B cell (primary cell): Measurements from ENCODE around the gene DMXL2. TPM values are rescaled to one million over a fixed set of nuclear protein-coding genes. Genes with fewer than 3 reads are reported as not detected.

Experiments
- ATAC-seq: fragments of 200-7000 bp; cut with Tn5 transposase; one replicate; pipeline ENCODE4 v1.10.0; 2021; ENCODE audit warnings: low read depth, mild to moderate bottlenecking, moderate number of reproducible peaks, moderate library complexity
- CTCF ChIA-PET: fragments of 350-600 bp; sonication (Branson Sonifier 250); formaldehyde crosslinking; loops from one replicate; lab custom pipeline; 2021; ENCODE audit warnings: antibody characterized with exemption, inconsistent platforms; lab: Charles Lee
- POLR2A ChIA-PET: fragments of 350-600 bp; sonication (Branson Sonifier 250); formaldehyde crosslinking; loops from one replicate; lab custom pipeline; 2021; ENCODE audit warnings: antibody characterized with exemption; lab: Charles Lee
- DNase-seq: peaks from one replicate; pipeline ENCODE4 v3.0.0; 2013
- H2AFZ ChIP-seq: 2 replicates; pipeline ENCODE4 v1.6.1; 2012; ENCODE audit warnings: mild to moderate bottlenecking, low read depth, low read length; ENCODE audit not compliant: insufficient read depth, poor library complexity, severe bottlenecking
- H3K27ac ChIP-seq, 2 donors: 1 replicate in 1 of 2; 2 replicates in 1 of 2; pipeline ENCODE4 v1.5.1; 2012 to 2013; ENCODE audit warnings: low read length in 2 of 2, mild to moderate bottlenecking in 2 of 2, moderate library complexity in 1 of 2
- H3K27me3 ChIP-seq, 4 experiments: fragments of 200-600 bp in 1 of 4; sonication (generic) in 1 of 4; replicated peaks in 1 of 4; 1 replicate in 2 of 4; 2 replicates in 2 of 4; pipeline versions ENCODE4 v1.6.1 to v1.7.0; 2013 to 2016; ENCODE audit warnings: low read length in 3 of 4, mild to moderate bottlenecking in 2 of 4, mixed read lengths in 1 of 4, moderate library complexity in 1 of 4; ENCODE audit not compliant: insufficient read depth in 4 of 4, control insufficient read depth in 3 of 4; ENCODE audit errors: control extremely low read depth in 1 of 4
- H3K36me3 ChIP-seq, 2 experiments: replicated peaks in 1 of 2; 1 replicate in 1 of 2; 2 replicates in 1 of 2; pipeline versions ENCODE4 v1.6.1 to v1.7.1; 2013; ENCODE audit warnings: low read length in 1 of 2; ENCODE audit not compliant: insufficient read depth in 2 of 2, control insufficient read depth in 1 of 2; ENCODE audit errors: control extremely low read depth in 1 of 2, extremely low read depth in 1 of 2
- H3K4me1 ChIP-seq, 2 donors: fragments of 200-600 bp in 1 of 2; sonication (generic) in 1 of 2; 1 replicate in 1 of 2; 2 replicates in 1 of 2; pipeline versions ENCODE4 v1.5.1 to v1.6.1; 2013 to 2017; ENCODE audit warnings: low read length in 2 of 2; ENCODE audit not compliant: control insufficient read depth in 2 of 2, insufficient read depth in 2 of 2
- H3K4me2 ChIP-seq: replicated peaks from 2 replicates; pipeline ENCODE3; 2012; ENCODE audit warnings: mild to moderate bottlenecking, low read depth, low read length; ENCODE audit not compliant: poor library complexity, severe bottlenecking
- H3K4me3 ChIP-seq, 5 experiments: fragments of 200-600 bp in 1 of 5; sonication (generic) in 1 of 5; 1 replicate in 3 of 5; 2 replicates in 2 of 5; pipeline versions ENCODE4 v1.5.1 to v1.7.0; 2011 to 2016; ENCODE audit warnings: low read length in 4 of 5, mild to moderate bottlenecking in 4 of 5, low read depth in 2 of 5, control low read depth in 1 of 5, moderate library complexity in 1 of 5; ENCODE audit not compliant: insufficient read depth in 1 of 5; ENCODE audit errors: control extremely low read depth in 1 of 5, extremely low read depth in 1 of 5
- H3K79me2 ChIP-seq: fragments of 200-600 bp; sonication (generic); one replicate; pipeline ENCODE4 v1.6.0; 2016; ENCODE audit warnings: low read length; ENCODE audit not compliant: control insufficient read depth, insufficient read depth
- H3K9ac ChIP-seq: fragments of 200-600 bp; sonication (generic); 2 replicates; pipeline ENCODE4 v1.6.1; 2017; ENCODE audit warnings: mild to moderate bottlenecking, low read length, moderate library complexity
- H3K9me3 ChIP-seq, 3 donors: one replicate each; pipeline versions ENCODE4 v1.6.1 to v1.7.1; 2013; ENCODE audit warnings: low read length in 2 of 3; ENCODE audit not compliant: control insufficient read depth in 2 of 3, insufficient read depth in 1 of 3; ENCODE audit errors: control extremely low read depth in 1 of 3
- H4K20me1 ChIP-seq: 2 replicates; pipeline ENCODE4 v1.6.0; 2012; ENCODE audit warnings: mild to moderate bottlenecking, low read length; ENCODE audit not compliant: insufficient read depth, control insufficient read depth, poor library complexity, severe bottlenecking
- H3K27ac Mint-ChIP-seq: one replicate; pipeline ENCODE4 v1.8.0; 2021; ENCODE audit warnings: mixed read lengths
- H3K27me3 Mint-ChIP-seq: one replicate; pipeline ENCODE4 v1.8.0; 2021; ENCODE audit warnings: mixed read lengths
- H3K4me1 Mint-ChIP-seq: one replicate; pipeline ENCODE4 v1.8.0; 2021; ENCODE audit warnings: mixed read lengths
- H3K4me3 Mint-ChIP-seq: one replicate; pipeline ENCODE4 v1.8.0; 2021; ENCODE audit warnings: mixed read lengths
- H3K9me3 Mint-ChIP-seq: one replicate; pipeline ENCODE4 v1.8.0; 2022; ENCODE audit warnings: mixed read lengths; ENCODE audit not compliant: insufficient read depth
- EZH2 ChIP-seq: IDR thresholded peaks from 2 replicates; pipeline ENCODE4 v1.6.1; 2012; ENCODE audit warnings: borderline replicate concordance, low read depth, mild to moderate bottlenecking, moderate library complexity, low read length; ENCODE audit not compliant: insufficient read depth, poor library complexity, severe bottlenecking
- WGBS: methylation state at CpG from one replicate; pipeline ENCODE4 v1.1.5; 2013; ENCODE audit warnings: missing lambda C conversion rate; ENCODE audit not compliant: insufficient coverage; 5-methylcytosine and 5-hydroxymethylcytosine counted together
- intact Hi-C: fragments of 100-400 bp; cut with micrococcal nuclease; formaldehyde crosslinking; loops from one replicate; pipeline ENCODE4 v1.10.0; 2022
- polyA plus RNA-seq: library from polyadenylated mRNA; depleted of rRNA; stranded (reverse); fragments of >200 nt; gene quantifications from 2 replicates; pipeline ENCODE4 v1.2.3, GENCODE V29; 2012
- total RNA-seq, 2 donors: library from RNA; stranded (reverse); fragments of 120-200 nt in 1 of 2; gene quantifications; 1 replicate in 1 of 2; 2 replicates in 1 of 2; pipeline versions ENCODE4 v1.2.3 to v1.2.4, GENCODE V29; 2013 to 2022
- TF ChIP-seq, protein P1 (sequence below): fragments of 200-600 bp; IDR thresholded peaks from one replicate; pipeline ENCODE4 v1.8.0; 2022; ENCODE audit warnings: antibody characterized with exemption, mild to moderate bottlenecking

Gene DMXL2
- total and polyA plus RNA-seq, 2 donors (not counting 1 experiment from before 2014, with no cell fraction given) = 1.4 to 5.6 TPM

DNA sequence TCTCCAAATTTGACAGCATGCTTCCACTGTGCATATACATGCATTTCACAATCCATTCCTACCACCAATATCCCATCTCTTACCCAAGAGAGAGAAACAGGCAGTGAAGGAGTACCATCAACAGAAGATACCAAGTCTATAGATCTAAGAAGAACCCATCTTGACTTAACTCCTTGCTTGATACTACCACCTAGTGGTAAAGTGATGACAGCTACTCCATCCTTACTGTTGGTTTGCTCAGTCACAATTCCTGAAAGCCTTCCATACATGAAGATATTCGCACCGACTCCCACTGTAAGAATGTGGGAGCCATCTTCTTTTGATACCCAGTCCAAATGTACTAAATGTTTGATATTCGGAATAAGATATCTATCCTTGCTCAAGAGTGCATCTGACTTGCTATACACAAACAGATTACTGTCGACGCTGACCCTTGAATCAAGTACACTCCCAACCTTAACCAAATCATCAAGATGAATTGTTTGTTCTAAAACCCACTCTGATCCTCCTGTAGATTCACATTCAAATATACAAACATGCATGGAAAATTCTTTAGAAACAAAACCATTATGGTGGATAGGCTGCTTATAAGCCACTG is 123.1 kb downstream of the DMXL2 start:
- H3K9ac ChIP-seq = no peak overlapping the region
- H3K9me3 Mint-ChIP-seq = no peaks in the 10 kb centered on the region
- no peak overlapping the region for H2AFZ ChIP-seq
- intact Hi-C loops = no loop called here
- POLR2A ChIA-PET = no interaction called here
- no peaks in the 10 kb centered on the region for H3K9me3 ChIP-seq
- H3K79me2 ChIP-seq = no peaks in the 10 kb centered on the region
- DNase-seq (peak; percentile 23), ATAC-seq (no peak)
- no peak for TF ChIP-seq EZH2
- TF ChIP-seq, protein P1, sequence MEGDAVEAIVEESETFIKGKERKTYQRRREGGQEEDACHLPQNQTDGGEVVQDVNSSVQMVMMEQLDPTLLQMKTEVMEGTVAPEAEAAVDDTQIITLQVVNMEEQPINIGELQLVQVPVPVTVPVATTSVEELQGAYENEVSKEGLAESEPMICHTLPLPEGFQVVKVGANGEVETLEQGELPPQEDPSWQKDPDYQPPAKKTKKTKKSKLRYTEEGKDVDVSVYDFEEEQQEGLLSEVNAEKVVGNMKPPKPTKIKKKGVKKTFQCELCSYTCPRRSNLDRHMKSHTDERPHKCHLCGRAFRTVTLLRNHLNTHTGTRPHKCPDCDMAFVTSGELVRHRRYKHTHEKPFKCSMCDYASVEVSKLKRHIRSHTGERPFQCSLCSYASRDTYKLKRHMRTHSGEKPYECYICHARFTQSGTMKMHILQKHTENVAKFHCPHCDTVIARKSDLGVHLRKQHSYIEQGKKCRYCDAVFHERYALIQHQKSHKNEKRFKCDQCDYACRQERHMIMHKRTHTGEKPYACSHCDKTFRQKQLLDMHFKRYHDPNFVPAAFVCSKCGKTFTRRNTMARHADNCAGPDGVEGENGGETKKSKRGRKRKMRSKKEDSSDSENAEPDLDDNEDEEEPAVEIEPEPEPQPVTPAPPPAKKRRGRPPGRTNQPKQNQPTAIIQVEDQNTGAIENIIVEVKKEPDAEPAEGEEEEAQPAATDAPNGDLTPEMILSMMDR = peak; percentile 42
- no peak overlapping the region for H3K4me3 ChIP-seq
- no peak overlapping the region for H3K4me3 Mint-ChIP-seq
- no peaks in the 10 kb centered on the region for H4K20me1 ChIP-seq
- WGBS = 100% methylated on average over 1 of the region's 5 CpGs
- no peaks in the 10 kb centered on the region for H3K4me1 Mint-ChIP-seq
- H3K27ac Mint-ChIP-seq = no peak overlapping the region
- CTCF ChIA-PET = interaction anchor here (1.1 to 2.4 kb wide), 2 partner anchors 12 to 337 kb away, joined by 3 to 21 read pairs; no protein-coding TSS in a partner anchor
- no peaks in the 10 kb centered on the region for H3K27me3 ChIP-seq
- no peak overlapping the region for H3K4me2 ChIP-seq
- H3K36me3 ChIP-seq = no peaks in the 10 kb centered on the region
- no peaks in the 10 kb centered on the region for H3K4me1 ChIP-seq
- no peaks in the 10 kb centered on the region for H3K27me3 Mint-ChIP-seq
- H3K27ac ChIP-seq = no peak overlapping the region

DNA sequence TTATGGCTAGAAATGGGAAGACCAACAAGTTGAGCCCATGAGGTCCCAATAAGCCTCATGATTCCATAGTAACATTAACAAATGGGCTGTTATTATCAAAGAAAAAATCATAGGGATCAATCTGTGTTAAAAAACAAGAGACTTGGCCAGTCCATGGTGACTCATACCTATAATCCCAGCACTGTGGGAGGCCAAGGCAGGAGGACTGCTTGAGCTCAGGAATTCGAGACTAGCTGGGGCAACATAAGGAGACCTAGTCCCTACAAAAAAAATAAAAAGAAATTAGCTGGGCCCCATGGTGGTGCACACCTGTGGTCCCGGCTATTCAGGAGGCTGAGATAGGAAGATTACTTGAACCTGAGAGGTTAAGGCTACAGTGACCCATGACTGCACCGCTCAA is 124.8 kb downstream of the DMXL2 start:
- no peaks in the 10 kb centered on the region for H3K36me3 ChIP-seq
- no peaks in the 10 kb centered on the region for H3K9me3 Mint-ChIP-seq
- H3K4me1 Mint-ChIP-seq = no peaks in the 10 kb centered on the region
- no peaks in the 10 kb centered on the region for H3K27me3 ChIP-seq
- H3K4me1 ChIP-seq = no peaks in the 10 kb centered on the region
- WGBS = 100% methylated on average over 1 of the region's 3 CpGs
- H3K79me2 ChIP-seq = no peaks in the 10 kb centered on the region
- no peak overlapping the region for H3K27ac Mint-ChIP-seq
- H2AFZ ChIP-seq = no peak overlapping the region
- intact Hi-C loops = no loop called here
- H4K20me1 ChIP-seq = no peaks in the 10 kb centered on the region
- H3K4me3 ChIP-seq = no peak overlapping the region
- POLR2A ChIA-PET = no interaction called here
- H3K27me3 Mint-ChIP-seq = no peaks in the 10 kb centered on the region
- H3K27ac ChIP-seq = no peak overlapping the region
- TF ChIP-seq EZH2 = no peak
- TF ChIP-seq, protein P1 = no peak
- H3K4me3 Mint-ChIP-seq = no peak overlapping the region
- ATAC-seq (no peak), DNase-seq (no peak)
- H3K9me3 ChIP-seq = no peaks in the 10 kb centered on the region
- H3K9ac ChIP-seq = no peak overlapping the region
- no peak overlapping the region for H3K4me2 ChIP-seq
- CTCF ChIA-PET = interaction anchor here (2.4 kb wide), 1 partner anchor 335 kb away, joined by 21 read pairs; no protein-coding TSS in a partner anchor
